ENCODE results near the gene WEE2.
"Not testable (repeated sequence)": the region's sequence is repeated elsewhere in the genome, so short reads cannot be mapped to it uniquely, and the experiment has no call there.

Gene WEE2

DNA sequence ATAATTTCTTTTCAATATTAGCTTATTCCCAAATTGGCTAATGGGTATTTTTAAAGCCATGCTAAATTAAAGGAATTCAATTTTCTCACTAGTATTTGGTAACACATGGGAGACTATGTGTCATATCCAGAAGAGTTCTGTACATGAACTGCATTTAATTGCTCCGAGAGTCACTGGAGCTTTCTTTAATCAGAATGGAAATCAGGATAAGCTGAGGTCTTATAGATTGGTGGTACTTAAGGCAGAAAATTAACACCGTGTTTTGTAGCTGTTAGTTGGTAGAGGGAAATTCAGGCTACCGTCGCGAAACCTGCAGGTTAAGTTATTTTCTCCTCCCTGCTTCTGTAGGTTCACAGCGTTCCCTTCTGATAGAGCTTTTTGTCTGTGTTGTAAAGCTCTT is at the start of gene WEE2:
Gene WEE2 (plus strand): TSS at position 3 of the 400 bp plus-strand sequence. CDS start 406 bp downstream, outside the sequence.
- no peak for DNase-seq

DNA sequence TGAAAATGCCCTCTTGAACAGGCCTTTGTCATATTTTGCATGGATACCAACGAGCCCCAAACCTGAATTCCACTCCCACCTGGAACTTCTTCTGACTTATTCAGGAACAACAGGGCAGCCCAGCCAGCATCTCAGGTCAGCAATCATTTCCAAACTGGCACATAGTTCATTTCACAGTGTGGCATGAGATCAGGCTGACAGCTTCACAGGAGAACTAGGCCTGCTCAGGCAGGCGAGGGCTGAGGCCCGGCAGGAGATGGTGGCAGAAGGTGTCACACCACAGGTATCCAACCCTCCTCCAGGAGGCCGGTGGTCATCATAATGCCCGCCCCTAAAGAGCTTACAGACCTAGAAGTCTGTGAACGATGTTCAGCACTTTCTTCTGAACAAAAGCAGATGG is 48.7 kb upstream of the WEE2 start:
- DNase-seq: no peak

DNA sequence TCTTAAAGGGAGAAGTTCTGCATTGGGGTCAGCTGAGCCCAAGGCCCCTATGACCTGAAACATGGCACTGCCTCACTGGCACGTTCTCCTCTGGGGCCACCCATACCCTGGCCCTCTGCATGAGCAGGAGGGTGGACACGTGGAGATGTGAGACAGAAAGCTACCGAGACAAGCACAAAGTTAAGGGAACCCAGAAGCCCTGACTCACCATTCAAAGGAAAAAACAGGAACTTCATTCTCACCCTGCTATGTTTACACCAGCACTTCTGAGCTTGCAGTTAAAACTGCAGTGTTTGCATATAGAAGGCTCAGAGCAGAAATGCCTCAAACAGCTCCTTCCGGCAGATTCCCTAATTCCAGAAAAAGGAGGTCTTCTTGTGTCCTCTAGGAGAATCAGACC is 47.9 kb upstream of the WEE2 start:
- DNase-seq: no peak

DNA sequence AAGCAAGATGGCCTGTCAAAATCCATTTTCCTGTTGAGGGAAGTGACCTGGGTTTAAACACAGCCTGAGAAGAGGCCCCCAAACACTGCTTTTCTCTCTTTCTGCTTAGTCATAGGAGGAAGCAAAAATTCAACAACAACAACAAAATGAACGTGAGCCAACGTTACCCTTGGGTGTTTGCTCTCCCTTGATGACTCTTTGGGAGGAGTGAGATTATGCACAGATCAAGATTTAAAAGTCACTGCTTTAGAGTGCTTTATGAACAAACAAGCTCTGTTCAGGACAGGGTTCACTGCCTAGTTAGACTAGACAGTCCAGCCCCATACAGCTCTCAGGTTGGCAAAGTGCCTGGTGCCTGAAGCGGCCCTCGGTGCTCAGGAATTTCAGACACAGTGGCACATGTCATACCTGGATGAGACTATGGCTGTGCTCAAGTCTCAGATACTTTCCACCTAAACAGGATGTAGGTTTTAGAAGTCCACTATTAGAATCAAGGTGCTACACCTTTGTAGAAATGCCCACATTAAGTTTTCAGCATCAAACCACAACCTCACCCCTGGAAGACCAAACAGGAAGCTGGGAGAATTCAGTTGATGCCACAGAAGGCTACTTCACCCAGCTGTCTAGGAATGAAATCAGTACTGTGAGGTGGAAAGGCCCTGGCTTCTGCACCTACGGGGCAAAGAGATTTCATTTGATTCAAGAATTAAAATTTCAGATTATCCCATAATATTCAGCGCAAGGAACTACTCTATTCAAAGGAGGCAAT is 44.9 kb upstream of the WEE2 start:
- DNase-seq: no peak

DNA sequence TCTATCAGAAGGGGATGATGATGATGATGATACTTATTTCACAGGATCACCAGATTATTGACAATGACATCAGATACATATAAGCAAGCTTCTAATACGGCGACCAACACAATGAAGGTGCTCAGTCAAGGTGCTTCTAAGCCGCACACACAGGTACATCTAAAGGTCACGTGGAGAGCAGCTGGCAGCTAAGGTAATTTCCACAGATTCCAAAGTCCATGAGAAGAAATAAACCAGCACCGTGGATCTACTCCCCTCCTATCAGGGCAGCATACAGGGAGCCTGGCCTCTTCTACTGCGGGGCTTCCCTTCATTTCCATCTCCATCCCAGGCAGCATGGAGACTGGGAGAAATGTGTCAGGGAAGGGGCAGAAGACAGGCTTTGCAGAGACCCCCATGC is 43.7 kb upstream of the WEE2 start:
- DNase-seq: no peak

DNA sequence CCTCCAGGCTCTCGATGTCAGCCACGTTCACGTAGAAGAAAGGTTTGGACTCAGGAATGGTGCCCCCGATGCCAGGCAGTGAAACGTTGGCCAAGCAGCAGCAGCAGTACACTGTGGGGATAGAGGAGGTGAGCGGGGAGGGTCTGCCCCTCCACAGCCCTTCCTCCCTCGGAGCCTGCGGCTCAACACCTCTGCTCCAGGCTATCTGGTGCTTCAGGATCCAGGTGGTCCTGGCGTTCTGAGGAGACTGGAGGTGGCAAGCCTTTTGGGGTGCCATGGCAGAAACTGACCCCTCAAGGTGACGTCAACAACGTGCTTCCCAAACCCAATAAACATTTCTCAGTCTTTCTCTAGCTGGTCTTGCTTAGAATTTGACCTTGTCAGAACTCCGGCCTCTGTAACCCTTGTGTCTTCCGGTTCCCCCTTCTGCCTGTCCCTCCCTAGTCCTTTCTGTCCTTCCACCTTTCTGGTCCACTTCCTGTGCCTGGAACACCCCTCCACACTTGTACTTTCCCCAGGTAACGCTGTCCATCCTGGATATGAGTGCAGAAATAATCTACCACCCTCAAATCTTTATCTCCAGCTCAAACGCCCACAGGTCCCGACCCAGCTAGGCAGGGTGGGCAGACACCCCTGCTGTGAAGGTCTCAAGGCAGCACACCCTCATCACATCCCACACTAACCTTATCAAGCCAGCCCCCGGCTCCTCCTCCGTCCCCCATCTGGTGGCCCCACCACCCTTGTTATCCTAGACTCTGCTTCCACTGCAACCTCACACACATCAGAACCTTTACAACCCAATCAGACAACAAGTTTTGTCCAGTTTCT is 42.7 kb upstream of the WEE2 start:
- DNase-seq: no peak

DNA sequence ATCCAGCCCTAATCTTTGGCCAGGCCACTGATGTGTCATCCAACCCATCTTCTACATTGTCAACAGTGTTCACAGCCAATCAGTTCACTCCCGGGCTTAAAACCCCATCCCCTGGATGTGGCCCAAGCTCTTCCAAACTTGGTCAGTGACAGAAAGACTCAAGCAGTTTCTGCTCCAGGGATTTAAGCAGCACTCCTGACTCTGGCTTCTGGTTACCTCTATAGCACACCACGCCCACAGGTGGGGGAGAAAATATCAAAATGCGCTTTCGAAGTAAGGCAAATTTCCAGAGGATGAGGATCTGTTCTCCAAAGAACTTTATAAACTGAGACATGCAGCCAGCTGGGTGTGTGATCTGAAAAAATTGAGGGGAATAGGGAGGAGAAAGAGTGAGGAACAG is 42.1 kb upstream of the WEE2 start:
- no peak for DNase-seq

DNA sequence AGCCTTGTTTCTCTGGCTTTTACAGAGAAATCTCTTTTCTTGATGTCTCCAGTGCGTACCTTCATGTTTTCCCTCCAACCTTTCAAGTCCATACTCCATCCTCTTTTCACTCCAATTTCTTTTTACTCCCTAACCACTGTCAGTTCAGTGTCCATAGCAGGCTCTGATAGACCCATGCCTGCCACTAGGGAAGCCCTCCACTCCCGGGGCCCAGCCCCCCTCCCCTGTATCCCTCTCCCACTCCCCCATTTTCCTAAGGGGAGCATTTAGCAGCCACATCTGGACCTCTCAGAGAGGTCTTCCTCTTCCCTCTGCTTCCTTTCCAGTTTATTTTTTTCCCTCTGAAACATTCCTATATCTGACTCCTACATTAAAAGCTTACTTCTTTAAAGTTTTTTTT is 39.3 kb upstream of the WEE2 start:
- no peak for DNase-seq

DNA sequence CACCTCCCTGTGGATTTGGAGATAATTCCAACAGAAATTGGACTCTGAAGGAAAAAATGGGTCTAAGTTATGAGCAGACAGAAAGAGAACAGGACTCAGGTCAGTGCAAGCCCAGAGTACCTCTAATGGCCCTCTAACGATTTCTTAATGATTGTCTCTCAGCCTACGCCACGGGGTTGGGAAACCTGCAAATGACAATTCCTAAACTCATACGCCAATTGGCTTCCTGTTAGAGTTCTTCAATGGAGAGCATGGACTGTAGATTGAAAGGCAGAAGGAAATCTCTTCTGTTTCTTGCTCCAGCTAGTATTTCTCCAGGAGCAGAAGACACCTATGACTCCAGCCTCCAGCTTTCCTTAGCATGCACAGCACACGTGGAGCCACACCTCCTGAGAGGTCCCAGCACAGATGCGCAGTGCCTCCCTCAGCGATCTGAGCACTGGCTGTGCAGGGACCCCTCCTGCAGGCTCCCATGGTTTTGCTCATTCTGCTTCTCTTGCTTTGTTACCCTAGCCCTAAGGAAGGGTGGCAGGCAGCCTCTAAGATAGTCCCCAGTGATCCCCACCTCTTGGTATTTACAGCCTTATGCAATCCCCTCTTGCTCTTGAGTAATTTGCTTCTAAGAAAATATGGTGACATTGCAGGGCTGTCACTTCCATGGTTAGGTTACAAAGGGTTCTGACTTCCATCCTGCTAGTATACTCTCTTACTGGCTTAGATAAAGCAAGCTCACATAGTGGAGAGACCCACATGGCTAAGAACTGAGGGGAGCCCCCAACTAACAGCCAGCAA is 36.3 kb upstream of the WEE2 start:
- no peak for DNase-seq

DNA sequence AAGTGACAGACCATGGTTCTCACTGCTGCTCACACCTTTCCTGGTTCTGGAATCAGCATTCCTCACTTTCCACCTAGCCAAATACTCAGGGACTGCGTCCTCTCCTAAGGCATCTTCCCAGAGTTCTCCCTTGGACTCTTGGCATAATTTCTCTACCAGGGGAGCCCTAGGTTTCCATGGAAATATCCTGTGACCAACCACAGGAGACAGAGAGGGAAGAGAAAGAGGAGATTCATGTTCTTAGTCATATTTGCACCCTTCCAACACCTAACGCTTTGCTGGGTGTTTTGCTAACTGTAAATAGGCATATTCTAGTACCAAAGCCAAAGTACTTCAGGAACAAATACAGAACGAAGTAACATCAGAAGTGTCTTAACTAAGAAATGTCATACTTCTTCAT is 34.8 kb upstream of the WEE2 start:
- DNase-seq: no peak

DNA sequence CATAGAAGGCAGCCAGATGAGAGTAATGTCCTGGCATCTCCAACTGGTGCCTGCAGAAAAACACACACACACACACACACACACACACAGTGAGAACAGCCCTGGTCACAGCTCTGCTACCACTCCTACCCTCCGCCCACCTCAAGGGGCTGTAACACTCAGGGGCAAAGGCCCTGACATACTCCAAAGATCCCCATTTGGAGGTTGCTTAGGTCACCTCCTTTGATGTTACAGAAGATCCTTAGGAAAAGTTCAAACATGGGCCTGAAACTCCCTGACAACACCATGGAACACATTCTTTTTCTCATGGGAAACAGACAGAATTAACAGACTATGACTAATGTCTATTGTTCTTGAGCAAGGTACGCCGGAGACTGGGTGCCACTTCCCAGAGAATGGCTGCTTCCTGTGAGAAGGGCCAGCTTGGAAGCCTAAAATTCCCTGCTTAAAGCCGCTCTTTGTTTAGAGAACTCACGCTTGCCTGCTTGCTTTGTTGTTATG is 33.9 kb upstream of the WEE2 start:
- no peak for DNase-seq

DNA sequence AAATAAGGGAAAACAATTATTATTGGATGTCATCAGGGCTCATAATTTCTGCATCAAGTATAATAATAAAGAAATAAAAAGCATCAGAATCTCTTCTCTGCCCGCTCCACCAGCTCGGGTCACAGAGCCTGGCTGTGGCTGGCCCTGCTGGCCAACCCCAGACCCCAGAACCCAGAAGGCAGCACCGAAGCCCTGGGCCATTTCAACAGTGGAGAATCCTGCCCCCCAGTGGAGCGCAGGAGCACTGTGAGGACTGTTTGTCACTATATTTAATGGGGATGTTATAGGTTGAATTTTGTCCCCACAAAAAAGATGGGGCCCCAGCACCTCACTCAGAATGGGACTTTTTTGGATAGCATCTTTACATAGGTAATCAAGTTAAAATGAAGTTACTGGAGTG is 33.5 kb upstream of the WEE2 start:
- DNase-seq: no peak

DNA sequence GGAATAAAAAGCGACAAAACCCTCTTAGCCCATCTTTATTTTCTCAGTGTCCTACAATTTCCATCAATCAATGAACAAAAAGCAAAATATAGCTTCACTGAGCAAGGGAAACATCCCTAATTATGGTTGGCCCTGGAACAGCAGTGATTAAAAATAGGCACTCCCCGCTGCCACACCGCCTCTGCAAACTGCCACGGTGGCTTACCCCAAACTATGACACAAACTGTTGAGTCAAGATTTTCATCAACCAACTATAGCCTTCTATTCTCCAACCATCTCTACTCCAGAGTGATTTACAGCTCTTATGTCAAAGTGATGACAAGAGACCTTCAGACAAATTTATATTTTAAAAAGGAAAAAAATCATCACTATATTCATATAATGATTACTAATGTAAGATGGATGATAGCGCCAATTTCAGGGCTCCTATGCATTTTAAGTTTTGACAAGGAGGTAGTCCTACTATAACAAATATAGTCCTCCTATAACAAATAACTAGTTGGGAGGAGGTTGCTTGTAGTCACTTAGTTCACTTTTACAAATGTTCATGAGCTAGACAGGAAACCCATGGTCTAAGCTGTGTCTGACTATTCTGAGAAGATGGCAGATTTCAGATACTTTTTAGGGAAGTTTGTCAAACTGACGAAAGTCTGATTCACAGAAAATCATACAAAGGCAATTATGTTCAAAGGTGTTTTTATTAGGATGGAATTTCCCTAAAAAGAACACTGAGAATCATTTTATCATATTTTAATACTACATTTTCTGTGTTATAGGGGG is 32.5 kb upstream of the WEE2 start:
- DNase-seq: no peak

DNA sequence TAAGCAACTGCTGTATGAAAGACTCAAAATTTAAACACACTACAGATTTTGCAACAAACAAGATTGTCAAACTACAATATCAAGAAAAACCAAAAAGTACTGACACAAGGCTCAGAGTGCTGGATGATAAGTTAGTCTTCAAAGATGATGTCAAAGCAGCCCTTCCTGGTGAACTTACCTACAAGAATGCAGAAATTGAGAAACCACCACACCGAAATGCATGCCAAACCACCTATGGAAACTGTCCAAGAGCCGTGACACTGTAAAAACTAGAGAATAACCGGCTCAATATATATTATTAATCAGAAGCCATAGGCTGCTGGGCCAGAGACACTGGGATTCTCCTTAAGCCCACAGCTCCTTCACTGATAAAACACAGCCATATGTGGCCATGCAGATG is 31.5 kb upstream of the WEE2 start:
- no peak for DNase-seq

DNA sequence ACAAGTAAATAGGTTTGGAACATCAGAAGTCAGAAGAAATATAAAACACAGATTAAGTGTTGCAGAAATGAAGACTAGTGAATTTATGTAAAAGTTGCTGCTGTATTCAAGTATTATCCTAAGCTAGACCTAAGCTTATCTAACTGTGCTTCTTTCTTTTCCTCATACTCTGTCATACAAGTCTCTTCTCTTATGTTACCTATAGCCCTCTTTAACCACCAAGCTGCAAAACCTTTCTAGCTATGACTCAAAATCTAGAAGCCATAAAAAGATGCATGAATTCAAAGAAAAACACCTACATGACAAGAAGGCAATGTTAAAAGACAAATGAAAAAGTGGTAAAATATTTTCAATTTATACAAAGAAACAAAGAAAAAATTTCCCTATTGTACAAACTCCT is 29.1 kb upstream of the WEE2 start:
- DNase-seq: no peak

DNA sequence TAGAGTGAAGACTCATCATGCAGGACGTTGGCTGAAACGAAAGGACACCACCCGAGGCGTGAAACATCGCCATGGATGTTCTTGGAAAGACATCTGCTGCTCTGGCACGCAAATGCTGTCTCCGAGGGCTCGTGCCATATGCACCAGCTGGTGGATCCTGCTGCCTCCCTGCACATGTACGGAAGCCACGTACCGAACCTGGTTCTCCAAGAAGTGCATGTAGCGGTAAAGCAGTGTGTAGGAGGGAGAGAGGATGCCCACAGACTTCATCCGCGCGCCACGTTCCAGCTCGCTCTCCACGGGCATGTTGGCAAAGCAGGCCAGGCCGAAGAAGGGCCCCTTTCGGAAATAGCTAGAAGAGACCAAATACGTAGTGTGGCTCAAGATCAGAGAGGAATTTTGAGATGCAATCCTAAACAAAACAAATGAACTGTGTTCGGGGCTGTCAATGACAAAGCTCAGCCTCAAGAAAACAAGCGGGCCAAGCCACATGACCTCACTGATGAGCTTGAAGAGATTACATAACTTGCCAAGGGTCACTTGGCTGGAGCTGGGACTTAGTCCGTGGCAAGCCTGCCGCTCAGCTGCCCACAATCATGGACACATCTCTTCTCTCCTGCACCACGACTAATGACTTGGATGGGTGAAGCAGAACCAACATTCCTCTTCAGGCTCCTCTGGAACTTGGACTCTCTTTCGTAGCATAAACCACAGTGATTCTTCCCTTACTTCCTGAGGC is 22.7 kb upstream of the WEE2 start:
- no peak for DNase-seq

DNA sequence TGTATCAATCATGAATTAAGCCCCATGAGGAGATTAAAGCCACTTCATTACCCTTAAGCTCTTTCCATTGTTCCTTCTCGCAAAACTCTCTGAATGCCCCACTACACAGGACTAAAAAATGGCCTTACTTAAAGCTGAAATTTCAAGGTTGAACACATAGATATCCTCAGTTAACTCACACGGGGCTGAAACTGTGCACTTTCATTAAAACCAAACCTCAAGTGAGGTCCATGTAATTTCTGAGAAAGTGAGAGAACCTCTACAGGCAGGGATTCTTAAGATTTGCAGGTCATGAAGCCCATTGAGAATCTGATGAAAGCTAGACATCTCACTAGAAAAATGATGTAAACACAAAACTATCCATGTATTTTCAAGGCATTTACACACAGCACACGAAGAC is 22.1 kb upstream of the WEE2 start:
- DNase-seq: no peak

DNA sequence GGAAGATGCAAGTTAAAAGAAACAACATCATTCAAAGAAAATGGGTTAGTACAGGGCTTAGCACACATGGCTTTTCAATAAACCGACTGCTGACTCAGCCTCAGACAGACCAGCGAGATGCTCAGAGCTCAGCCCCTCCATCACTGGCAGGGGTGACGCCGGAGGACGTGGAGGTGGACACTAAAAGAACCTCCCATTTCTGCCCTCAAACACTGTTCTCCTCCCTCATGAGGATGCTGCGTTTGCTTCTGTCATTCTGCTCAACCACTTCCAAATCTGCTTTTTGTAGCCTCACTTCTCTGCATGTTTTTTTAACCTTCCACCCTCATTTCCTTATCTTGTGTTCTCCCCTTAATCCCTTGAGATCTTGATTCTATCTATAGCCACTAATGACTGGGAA is 21.5 kb upstream of the WEE2 start:
- DNase-seq: no peak

DNA sequence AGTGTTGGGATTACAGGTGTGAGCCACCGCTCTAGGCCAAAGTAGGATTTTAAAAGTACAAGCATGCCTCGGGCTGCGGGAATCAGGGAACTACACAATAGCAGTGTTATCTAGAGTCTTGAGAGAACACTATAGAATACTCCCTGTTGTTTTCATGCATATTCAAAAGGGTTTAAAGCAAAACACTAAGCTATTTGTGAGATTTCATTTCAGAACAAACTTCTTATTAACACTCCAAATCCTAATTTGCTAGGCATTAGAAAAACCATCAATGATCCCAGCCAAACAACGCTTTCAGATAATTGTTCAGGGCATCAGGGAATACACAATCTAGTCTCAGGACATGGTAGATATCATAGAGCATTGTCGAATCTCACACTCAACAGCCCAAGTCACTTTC is 20.1 kb upstream of the WEE2 start:
- DNase-seq: no peak

DNA sequence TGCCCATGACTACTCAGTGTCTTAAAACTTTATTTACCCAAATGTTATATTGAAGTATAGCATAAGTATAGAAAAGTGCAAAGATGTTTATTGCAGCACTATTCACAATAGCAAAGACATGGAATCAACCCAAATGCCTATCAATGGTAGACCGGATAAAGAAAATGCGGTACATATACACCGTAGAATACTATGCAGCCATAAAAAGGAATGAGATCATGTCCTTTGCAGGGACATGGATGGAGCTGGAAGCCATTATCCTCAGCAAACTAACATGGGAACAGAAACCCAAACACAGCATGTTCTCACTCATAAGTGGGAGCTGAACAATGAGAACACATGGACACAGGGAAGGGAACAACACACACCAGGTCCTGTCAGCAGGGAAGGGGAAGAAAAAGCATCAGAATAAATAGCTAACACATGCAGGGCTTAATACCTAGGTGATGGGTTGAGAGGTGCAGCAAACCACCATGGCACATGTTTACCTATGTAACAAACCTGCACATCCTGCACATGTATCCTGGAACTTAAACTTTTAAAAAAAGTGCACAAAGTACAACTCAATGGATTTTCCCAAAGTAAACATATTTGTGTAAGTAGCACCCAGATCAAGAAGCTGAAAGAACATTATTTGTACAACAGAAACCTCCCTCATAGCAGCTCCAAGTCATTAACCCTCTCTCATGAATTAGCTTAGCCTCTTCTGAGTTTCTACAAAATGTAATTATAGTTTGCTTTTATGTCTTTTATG is 18.9 kb upstream of the WEE2 start:
- DNase-seq: not testable (repeated sequence)

DNA sequence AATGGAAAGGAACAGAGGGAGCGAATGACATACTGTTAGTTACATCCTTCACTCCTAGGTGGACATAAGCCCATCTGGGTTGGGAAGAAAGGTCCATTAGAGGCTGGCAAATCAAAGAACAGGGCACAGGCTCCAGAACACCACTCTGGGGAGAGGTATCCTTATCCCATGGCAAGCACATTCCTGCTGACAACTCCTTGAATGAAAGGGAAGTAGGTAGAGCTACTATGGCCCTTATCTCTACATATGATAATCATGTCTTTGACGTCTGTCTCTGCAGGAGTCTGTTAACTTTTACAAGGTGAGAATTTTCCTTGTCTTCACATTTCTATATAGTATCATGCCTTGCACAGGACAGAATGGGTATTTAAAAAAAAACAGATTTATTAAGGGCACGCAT is 16.6 kb upstream of the WEE2 start:
- DNase-seq: no peak

Data from NCI-H345 (cell line).